Left renal cortex interstitium (tissue), 4 donors: ENCODE results near the gene UBE4A. TPM values are rescaled to one million over a fixed set of nuclear protein-coding genes. Genes with fewer than 3 reads are reported as not detected.

Experiments
- DNase-seq, 4 donors: peaks; one replicate each; pipeline ENCODE4 v3.0.0-alpha.2; 2013; ENCODE audit warnings: low read depth in 4 of 4, low spot score in 2 of 4, missing footprints in 1 of 4
- polyA plus RNA-seq, 4 donors: library from polyadenylated mRNA; unstranded; fragments of 120-200 nt; gene quantifications; one replicate each; pipeline ENCODE4 v1.2.1, GENCODE V29; 2013; ENCODE audit not compliant: insufficient read length in 4 of 4

Gene UBE4A
- polyA plus RNA-seq, 4 donors, result 30.2 to 50.1 (median 39.8) TPM

GRCh38 chr11:118340449-118340848 lies 19.0 kb upstream of the UBE4A start:
- DNase-seq, result no peak

DNA sequence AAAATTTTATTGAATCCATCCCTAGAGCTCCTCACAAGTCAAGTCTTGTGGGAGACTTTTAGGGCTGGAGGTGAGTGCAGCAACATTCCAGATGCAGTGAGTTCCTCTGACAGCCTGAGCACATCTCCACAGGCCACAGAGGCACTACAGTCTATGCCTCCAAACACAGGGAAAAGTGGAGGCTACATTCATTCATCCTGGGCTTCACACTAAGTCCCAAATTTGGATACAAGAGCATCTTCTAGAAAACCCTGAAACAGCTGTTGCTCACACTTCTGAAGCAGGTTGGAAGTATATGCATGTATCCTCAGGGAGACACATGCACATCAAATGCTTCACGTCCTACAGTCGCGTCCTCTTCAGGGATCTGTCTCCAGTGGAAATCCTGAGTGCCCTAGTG lies 18.1 kb upstream of the UBE4A start:
- DNase-seq, result no peak

GRCh38 chr11:118341815-118342489 lies 17.4 kb upstream of the UBE4A start:
- no peak for DNase-seq

DNA sequence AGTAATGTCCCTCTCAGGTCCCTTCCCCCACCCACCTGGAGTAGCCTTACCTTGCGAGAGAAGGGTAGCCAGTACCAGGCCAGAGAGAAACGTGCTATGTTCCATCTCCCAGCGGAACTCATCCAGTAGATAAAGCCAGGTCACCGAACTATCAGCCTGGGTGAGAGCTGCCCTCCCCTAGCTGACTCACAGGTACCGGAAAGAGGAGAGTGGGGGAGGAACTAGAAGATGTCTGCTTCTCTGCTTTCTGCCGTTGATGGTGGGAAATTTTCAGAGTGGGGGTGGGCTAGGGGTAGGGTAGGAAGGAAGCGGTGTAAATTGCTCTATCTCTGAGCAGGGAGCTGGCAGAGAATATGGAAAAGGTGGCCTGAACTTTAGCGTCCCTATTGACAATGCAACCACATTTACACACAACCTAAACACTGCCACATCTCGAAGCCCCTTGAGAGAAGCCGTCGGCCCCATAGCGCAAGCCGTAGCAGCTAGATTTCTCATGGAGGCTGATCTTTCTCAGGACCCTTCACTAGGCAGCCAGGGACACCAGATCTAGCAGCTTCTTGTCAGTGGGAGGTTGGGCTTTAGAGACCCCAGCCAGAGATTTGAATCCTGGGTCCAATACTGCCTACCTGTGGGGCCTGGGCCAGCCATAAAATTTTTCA lies 16.8 kb upstream of the UBE4A start, which contains the start of gene CD3D:
CD3D (minus strand) TSS at position 203 of the 659 bp plus-strand sequence; CDS start at position 105, 98 bp downstream.
- no peak for DNase-seq

DNA sequence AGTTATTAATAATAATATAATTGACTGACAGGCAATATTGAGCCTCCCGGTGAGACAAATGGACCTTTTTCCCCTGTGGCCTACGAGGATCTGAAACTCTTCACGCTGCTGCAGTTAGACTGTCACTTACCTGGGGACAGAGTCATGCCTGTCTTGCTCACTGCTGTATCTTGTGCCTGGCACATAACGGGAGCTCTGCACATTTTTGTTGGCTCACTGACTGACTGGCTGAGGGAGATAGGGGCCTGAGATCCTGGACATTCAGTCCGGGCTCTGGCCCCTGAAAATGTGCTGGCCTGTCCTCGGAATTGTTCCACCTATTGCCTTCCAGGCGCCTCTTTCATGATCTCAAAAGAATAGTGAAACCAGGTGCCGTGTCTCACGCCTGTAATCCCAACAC lies 16.2 kb upstream of the UBE4A start:
- DNase-seq, result no peak

GRCh38 chr11:118343981-118344515 lies 15.4 kb upstream of the UBE4A start, which contains the start of gene CD3G:
Gene CD3G (plus strand): TSS chr11:118344344. CDS start chr11:118344424, 80 bp downstream.
- no peak for DNase-seq

DNA sequence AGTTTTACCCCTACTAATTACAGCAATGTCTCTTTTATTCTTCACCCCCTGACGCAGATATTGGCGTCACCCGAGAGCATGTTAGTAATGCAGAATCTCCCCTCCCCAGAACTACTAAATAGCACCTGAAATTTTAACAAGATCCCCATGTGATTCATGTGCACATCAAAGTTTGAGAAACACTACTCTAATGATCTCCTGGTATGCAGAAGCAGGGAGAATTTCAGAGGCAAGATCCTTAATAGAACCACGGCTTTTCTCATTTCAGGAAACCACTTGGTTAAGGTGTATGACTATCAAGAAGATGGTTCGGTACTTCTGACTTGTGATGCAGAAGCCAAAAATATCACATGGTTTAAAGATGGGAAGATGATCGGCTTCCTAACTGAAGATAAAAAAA lies 9.9 kb upstream of the UBE4A start:
- no peak for DNase-seq

DNA sequence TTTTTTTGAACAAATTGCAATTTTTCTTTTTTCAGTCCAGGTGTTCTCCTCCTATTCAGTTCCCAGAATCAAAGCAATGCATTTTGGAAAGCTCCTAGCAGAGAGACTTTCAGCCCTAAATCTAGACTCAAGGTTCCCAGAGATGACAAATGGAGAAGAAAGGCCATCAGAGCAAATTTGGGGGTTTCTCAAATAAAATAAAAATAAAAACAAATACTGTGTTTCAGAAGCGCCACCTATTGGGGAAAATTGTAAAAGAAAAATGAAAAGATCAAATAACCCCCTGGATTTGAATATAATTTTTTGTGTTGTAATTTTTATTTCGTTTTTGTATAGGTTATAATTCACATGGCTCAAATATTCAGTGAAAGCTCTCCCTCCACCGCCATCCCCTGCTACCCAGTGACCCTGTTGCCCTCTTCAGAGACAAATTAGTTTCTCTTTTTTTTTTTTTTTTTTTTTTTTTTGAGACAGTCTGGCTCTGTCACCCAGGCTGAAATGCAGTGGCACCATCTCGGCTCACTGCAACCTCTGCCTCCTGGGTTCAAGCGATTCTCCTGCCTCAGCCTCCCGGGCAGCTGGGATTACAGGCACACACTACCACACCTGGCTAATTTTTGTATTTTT lies 6.2 kb upstream of the UBE4A start:
- DNase-seq, result peak in 1 of 4 donors; percentile 7

- no peak for DNase-seq
Measured at GRCh38 chr11:118358071-118358470, 1.3 kb upstream of the UBE4A start.

- no peak for DNase-seq
Measured at GRCh38 chr11:118364956-118365615, 5.7 kb downstream of the UBE4A start.

- DNase-seq, result no peak
Measured at GRCh38 chr11:118366287-118366686, 6.9 kb downstream of the UBE4A start.

- no peak for DNase-seq
Measured at GRCh38 chr11:118370774-118371173, 11.4 kb downstream of the UBE4A start.

DNA sequence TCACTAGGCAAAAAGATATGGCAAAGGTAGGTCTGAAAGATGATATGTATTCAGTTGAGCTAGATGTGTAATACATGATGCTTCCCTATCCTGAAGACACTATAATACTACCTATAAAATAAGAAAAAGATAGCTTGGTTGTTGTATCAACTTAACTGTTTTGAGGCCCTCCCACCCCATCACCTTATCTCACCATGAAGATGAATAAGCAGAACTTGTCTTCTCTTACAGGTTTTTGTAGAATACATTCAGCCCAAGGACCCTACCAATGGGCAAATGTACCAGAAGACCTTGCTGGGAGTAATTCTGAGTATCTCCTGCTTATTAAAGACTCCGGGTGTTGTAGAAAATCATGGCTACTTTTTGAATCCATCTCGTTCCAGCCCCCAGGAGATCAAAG lies 13.9 kb downstream of the UBE4A start:
- DNase-seq, result no peak

DNA sequence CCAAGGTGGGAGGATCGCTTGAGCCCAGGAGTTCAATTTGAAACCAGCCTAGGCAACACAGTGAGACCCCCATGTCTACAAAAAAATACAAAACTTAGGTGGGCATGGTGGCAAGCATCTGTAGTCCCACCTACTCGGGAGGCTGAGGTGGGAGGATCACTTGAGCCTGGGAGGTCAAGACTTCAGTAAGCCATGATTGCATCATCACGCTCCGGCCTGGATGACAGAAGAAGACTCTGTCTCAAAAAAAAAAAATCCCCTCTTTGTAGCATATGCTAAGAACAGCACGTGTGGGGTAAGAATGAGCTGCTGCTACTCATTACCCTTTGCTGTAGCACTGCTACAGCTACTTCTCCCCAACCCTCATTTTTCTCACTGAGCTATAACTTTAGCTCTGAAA lies 14.5 kb downstream of the UBE4A start:
- DNase-seq, result no peak

DNA sequence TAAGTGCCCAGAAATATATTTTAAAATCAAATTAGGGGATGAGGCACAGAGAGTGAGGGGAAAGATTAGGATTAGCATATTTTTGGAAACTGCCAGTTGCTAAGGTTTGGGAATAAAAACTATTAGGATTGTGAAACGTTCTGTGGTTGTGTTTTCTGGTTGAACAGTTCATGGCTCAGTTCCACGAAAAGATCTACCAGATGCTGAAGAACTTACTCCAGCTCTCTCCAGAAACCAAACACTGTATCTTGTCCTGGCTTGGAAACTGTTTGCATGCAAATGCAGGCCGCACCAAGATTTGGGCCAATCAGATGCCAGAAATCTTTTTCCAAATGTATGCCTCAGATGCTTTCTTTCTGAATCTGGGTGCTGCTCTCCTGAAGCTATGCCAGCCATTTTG lies 15.3 kb downstream of the UBE4A start:
- DNase-seq, result no peak

- no peak for DNase-seq
Measured at GRCh38 chr11:118375978-118376377, 16.6 kb downstream of the UBE4A start.

DNA sequence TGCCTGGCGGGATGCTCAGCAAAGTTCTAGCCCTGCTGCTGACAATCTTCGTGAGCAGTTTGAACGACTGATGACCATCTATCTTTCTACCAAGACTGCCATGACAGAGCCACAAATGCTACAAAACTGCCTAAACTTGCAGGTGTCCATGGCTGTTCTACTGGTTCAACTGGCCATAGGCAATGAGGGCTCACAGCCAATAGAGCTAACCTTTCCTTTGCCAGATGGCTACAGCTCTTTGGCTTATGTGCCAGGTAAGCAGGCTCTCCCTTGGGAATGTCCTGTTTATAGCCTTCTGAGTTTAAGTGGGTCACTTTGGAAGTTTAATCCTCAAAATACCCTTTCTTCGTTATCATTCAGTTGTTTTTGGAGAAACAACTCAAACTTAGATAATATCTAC lies 20.1 kb downstream of the UBE4A start:
- DNase-seq, result no peak

DNA sequence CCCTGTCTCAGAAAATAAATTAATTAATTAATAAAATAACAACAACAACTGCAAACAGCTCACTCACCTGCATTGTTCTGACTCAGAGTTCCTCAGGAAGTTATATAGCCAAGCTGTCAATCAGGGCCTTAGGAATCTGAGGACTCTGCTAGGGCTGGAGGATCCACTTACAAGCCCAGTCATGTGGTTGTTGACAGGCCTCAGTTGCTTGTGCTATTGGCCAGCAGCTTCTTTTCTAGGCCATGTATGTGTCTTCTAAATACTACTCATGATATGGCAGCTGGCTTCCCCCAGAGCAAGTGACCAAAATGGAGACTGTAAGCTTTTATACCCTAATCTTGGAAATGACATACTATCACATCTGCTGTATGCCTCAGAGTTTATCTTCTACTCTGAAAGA lies 21.2 kb downstream of the UBE4A start:
- no peak for DNase-seq

DNA sequence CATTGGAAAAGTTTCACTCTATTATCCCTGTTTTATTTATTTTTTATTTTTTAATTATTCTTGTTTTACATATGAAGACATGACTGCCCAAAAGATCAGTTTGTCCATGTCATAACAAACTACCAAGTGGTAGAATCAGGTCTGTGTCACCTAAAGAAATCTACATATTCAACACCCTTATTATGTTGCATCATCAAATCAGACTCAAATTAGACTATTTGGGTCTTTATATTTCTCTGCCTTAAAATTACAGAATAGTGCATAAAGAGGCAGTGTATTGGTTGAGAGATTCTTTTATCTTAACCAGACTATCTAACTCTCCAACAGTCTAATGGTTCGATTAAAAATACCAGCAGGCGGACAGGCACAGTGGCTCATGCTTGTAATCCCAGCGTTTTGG lies 23.6 kb downstream of the UBE4A start:
- no peak for DNase-seq

GRCh38 chr11:118383657-118384056 lies 24.3 kb downstream of the UBE4A start:
- DNase-seq, result no peak

DNA sequence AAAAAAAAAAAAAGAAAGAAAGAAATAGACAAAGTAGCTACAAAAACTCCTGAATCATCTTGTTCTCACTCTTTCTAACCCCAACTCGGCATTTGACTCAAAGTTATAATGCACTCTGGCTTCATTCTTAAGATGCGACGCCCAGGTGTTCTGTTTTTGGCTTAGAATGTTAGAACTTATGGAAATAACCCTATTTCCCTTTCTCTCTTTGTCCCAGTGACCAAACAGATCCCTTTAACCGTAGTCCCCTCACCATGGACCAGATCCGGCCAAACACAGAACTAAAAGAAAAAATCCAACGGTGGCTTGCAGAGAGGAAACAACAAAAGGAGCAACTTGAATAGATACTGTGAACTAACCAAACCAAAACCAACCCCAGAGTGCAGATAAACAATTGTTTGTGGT lies 36.7 kb downstream of the UBE4A start:
- no peak for DNase-seq
